ENCODE results near the gene HOMEZ.
A peak's percentile ranks its signal among the peaks of the same experiment; 100 is the strongest.

Gene HOMEZ

DNA sequence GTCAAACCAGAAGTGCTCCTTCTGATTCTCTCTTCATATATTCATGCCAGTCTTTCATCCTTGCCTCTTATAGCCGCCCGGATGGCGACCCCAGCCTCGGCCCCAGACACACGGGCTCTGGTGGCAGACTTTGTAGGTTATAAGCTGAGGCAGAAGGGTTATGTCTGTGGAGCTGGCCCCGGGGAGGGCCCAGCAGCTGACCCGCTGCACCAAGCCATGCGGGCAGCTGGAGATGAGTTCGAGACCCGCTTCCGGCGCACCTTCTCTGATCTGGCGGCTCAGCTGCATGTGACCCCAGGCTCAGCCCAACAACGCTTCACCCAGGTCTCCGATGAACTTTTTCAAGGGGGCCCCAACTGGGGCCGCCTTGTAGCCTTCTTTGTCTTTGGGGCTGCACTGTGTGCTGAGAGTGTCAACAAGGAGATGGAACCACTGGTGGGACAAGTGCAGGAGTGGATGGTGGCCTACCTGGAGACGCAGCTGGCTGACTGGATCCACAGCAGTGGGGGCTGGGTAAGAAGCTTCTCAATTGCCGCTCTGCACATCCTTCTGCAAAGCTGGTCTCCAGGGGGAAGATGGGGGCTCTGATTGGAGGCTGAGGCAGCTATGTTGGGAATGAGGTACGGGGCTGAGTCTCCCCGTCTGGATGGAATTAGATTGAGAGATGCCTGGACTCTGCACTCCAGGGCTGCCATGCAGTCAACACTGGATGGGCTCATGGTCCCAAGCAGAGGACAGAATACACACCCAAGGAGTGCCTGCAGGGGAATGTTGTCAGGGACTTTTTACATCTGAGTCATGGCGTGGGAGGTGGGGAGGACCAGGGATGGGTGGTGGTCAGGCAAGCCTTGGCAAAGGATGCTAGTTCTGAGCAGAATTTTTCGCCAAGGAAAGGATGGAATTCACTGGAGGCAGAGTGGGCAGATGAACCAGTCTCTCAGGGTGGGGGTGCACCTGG lies 22.0 kb upstream of the HOMEZ start:
- DNase-seq (ENCODE audit: low spot score): no peak

DNA sequence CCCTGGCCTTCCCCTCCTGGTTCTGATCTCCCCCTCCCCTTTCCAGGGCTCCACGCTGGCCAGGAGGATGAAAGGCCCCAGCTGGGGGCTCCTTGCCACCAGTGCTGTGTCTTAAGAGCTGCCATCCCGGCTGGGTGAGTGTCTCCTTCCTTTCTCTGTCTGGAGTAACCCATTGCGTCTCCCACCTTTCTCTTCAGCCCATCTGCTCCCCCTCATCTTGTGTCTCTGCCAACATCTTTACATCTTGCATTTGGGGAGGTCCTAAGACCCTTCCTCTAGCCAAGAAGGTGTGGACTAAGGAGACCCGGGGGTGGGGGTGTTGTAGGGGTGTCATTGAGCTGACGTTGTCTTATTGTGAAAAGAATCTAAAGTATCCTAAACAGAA lies 21.2 kb upstream of the HOMEZ start:
- DNase-seq (ENCODE audit: low spot score): no peak

DNA sequence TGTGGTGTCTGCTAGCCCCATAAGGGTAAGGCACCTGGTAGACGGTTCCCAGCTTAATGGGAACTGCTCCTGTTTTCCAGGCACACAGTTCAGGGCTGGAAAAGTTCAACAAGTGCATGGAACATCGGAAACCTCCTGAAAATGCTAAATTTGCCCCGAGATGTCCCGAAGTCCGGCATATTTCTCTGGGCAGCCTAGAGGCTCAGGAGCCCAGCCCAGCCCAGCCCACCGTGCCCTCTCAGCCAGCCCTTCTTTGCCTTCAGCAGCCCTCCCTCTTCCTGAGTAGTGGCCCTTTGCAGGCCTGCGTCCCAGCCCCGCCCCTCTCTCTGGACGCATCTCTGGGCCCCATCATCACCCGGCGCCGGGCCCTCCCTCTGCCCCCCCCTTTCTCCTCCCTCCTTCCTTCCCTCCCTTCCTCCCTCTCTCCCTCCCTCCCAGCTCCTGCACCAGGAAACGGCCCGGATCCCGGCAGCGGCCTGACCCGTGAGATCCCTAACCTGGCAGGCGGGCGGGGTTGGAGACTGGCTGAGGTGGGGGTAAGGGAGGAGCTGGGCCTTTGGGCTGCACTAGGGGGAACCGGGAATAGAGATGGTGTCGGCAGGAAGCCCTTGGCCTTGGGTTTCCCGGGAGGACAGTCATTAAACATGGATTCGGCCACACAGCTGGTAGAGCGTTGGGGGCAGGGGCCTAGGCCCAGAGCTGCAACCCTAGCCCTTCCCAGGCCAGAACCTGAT lies 20.6 kb upstream of the HOMEZ start, which contains the start of gene BCL2L2:
Gene BCL2L2 (plus strand): TSS at position 422 of the 734 bp plus-strand sequence. CDS start 935 bp downstream, outside the sequence.
- DNase-seq (ENCODE audit: low spot score): peak; percentile 74

DNA sequence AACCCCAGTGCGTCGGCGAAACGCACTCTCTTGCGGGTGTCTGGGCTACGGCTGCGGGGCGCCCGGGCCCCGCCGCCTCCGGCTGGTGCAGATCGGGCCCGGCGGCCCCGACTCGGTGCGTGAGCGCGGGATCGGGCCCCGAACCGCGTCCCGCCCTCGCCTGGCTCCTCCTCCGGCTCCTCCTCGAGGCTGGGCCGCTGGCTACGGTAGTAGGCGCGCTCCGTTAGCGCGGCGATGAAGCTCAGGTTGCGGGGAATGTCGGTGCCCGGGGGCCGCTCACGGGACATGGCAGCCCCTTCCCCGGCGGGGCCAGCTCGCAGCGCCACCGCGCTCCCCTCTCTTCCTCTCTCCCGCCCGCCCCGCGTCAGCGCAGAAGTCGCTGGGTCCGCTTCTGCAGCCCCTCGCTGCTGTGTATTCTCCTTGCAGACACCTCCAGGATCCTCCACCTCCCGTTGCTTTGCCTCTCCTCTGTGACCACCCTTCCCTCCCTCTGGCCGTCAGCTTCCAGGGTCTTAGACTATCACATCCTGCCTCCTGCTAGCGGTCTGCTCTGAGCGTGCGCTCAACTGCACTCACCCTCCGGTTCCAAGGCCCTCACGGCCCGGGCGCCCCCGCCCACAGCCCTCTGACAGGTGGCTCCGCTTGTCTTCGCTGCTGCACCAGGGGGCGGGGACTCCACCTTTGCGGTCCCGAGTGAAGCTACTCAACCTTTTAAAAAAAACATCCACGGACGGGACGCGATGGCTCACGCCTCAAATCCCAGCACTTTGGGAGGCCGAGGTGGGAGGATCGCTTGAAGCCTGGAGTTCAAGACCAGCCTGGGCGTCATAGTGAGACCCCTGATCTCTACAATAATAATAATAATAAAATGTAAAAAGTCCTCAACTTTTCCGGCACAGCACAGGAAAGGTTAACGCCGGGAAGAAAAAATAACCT lies 16.6 kb upstream of the HOMEZ start, which contains the start of gene PPP1R3E:
Gene PPP1R3E (minus strand): TSS at position 570 of the 936 bp plus-strand sequence. CDS start 283 bp downstream, at position 287.
- DNase-seq (ENCODE audit: low spot score): peak; percentile 73

DNA sequence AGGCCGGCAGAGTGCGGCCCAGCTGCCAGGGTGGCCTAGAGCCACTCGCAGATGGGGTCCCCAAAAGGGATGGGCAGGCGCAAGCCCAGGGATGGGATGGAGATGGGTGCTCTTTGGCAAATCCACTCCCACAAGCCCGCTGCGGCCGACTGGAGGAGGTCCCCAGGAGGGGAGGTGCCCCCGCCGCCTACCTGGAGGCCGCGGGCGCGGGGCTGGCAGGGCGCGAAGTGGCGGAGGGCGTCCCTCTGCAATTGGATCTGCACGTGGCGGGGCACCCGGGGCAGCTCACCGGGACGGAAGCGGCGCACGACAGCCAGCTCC lies 16.0 kb upstream of the HOMEZ start:
- DNase-seq (ENCODE audit: low spot score): no peak

DNA sequence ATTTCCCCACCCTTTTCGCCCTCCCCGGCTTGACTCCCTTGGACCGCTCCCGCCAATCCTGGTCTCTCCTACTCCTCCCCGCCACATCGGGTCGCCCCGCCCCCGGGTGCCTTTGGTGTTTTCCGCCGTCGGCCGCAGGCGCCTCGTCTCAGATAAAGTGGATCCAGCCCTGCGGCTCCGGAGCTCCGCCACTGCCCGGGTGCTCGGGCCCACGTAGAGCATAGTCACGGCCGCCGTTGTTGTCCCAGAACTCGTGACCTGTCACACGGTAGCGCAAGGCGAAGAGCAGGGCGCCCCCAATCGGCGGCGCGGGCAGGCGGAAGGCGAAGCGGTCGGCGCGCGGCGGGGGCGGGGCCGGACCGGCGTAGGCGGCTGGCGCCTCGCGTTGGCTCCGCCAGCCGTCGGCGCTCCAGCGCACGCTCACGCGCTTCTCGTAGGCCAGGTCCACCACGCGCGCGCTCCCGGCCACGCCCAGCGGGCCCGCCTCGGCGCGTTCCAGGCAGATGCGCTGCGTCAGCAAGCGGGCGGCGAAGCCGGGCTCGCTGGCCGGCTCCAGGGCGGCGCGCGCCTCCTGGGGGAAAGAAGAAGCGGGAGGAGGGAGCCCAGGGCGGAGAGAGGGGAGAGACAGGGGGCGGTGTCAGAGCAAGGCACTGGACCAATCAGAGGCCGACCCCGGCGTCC lies 15.5 kb upstream of the HOMEZ start:
- DNase-seq (ENCODE audit: low spot score): peak; percentile 96

DNA sequence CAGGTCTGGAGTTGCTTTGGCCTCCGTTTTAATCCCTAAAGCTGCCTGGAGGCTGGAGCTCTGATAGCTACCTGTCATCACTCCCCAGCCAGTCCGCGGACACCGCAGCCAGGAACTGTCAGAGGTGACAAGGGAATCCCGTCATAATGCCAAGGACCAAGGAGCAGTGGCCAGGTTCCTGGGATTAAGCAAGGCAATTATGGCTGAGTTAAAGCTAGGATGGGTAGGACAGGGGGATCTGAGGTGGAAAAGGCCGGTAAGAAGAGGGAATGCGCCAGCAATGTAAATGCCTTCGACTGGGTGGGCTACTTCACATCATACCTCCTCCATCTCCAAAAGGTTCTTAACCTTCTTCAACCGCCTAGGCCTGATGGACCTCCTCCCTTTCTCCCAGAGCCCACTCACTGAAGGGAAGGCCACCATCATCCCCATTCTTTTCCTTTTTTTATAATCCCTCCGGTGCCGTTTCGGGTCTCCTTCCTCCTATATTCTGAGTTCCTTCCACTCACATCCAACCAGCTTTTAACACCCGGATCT lies 14.8 kb upstream of the HOMEZ start:
- peak; percentile 36 for DNase-seq (ENCODE audit: low spot score)

DNA sequence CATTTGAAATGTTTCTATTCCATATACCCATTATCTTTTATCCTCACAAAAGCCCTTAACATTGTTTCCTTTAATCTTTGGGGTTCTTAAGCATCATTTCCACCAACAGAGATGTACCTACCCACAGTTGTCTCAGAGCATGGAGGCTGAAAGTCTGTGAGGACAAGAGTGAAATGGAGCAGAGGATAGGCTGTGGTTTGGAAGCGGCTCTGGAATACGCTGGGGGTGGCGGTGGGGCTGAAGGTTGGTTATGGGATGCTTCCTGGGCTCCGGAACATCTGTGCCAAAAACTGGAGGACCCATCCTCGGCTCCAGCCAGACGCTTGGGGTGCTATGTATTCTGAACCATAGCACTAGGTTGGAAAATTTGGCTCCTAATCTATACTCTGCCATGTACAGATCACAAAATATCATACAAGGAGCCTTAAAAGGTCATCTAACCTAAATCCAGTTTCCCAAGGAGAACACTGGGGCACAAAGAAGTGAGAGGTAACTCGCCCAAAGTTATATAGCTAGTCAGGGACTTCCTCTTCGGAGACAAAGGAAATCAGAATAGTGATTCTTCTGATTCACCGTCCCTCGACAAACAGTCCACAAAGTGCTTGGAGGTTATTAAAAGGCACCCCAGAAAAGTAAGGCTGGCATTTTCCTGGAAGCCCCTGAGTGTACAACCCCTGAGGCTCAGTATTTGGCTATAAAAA lies 14.2 kb upstream of the HOMEZ start:
- DNase-seq (ENCODE audit: low spot score): no peak

DNA sequence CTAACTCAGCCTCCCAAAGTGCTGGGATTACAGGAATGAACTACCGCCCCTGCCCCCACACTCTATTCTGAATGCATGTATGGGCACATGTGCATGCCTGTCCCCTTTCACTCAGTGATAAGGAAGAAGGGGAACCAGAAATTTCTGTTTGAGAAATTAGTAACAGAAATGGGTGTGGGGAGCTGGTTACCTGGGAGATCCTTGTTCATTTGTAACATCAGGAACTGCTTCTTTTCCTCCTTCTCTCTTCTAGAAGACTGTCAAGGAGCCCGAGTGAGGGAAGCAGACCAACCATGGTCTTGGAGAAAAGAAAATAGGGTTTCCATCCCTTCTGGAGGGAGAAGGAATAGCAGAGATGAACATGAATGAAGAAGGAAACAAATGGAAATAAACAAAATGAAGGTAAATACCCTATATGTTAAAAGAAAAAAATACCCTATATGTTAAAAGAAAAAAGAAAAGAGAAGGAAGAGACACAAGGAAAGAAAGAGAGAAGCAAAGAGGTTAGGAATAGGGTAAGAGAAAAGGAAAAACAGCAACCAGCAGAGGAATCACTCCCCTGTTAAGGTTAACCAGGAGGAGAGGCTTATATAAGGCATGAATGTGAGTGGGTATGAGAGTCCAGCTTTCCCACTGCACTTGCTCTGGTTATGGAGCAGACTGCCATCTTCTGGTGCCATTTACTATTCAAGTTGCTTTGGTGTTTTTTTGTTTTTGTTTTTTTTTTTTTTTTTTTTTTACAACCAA lies 13.5 kb upstream of the HOMEZ start:
- peak; percentile 60 for DNase-seq (ENCODE audit: low spot score)

DNA sequence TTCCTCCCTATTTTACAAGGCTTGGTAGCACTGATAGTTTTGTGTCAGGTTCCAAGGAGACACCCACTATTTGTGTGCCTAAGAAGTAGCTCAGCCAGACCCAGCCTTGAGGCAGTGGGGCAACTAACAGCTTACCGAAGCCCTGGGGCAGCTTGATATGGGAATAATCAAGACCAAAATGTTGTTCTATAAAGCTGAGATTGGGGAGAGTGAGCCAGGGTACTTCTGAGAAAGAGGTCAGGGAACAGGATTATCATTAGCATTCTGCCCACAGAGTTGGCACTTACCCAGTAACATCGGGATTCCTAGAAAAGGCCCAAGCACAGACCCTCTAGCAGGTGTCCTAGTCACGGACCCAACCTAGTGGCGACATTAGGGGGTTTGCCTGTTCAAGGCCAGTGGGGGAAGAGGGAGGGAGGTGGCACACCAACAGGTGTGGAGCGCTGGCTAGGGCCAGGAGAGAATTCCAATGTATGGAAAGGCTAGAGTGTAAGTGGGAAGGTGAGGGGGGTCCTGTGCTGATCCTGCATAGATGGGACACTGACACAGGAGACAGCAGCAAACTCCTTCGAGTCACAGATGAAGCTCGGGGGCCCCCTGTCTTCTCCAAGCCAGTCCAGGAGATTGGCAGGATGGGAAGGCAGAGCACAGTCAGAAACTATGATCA lies 11.8 kb upstream of the HOMEZ start:
- DNase-seq (ENCODE audit: low spot score): peak; percentile 15

DNA sequence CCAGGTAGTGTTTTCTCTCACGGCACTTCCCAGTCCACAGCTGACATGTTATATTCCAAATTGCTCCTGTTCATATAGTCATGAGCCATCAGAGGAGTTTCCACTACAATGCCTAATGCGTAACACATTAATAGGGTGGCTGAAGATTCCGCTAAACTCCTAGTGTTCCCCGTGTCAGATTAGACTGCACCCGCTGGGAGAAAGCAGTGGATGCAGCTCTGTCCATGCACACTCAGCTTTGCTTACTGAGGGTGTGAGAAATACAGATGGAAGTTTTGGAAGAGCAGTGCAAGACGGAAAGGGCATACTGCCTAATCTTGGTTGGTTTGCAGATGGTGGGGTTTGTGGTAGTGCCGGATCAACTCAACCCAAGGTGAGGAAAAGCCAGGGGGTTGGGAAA lies 11.2 kb upstream of the HOMEZ start:
- DNase-seq (ENCODE audit: low spot score): no peak

DNA sequence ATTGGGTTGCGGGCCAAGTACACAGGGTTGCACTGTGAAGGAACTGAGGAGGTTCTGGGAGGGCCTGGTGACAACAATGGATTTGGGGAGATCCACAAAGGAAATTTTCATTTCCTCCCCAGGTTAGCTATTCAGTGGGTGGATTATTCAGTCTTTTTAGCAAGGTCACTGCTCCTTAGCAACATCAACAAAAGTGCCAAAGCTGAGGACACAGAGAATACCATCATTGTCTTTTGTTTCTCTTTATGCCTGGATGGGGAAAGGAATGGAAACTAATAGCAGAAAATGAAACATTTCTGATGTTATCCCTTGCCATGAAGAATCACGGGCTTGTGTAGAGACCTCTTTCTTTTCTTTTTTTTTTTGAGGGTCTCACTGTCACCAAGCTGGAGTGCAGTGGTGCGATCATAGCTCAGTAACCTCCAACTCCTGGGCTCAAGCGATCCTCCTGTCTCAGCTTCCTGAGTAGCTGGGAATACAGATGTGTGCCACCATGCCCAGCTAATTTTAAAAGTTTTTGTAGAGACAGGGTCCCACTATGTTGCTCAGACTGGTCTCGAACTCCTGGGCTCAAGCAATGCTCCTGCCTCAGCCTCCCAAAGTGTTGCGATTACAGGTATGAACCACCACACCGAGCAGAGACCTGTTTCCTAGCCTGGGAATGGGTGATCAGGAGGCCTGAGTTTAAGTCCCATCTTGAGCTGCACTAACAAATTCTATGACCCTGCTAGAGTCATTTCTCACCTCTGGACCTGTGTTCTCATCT lies 10.3 kb upstream of the HOMEZ start:
- no peak for DNase-seq (ENCODE audit: low spot score)

DNA sequence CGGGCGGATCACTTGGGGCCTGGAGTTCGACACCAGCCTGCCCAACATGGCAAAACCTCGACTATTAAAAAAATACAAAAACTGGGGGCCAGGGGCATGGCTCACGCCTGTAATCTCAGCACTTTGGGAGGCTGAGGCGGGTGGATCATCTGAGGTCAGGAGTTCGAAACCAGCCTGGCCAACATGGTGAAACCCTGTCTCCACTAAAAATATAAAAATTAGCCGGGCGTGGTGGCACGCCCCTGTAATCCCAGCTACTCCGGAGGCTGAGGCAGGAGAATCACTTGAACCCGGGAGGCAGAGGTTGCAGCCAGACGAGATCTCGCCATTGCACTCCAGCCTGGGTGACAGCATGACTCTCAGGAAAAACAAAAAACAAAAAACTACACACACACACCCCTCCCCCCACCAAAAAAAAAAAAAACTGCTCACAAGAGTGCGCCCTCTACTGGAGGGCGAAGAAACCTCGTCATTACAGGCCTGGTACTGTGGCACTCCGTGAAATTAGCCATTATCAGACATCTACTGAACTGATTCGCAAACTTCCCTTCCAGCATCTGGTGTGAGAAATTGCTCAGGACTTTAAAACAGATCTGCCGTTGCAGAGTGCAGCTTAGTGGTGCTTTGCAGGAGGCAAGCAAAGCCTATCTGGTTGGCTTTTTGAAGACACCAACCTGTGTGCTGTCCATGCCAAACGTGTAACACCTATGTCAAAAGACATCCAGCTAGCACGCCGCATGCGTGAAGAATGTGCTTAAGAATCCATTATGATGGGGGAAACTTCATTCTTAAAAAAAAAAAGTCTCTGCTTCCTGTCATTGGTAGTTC lies 9.0 kb upstream of the HOMEZ start:
- DNase-seq (ENCODE audit: low spot score): peak; percentile 81

DNA sequence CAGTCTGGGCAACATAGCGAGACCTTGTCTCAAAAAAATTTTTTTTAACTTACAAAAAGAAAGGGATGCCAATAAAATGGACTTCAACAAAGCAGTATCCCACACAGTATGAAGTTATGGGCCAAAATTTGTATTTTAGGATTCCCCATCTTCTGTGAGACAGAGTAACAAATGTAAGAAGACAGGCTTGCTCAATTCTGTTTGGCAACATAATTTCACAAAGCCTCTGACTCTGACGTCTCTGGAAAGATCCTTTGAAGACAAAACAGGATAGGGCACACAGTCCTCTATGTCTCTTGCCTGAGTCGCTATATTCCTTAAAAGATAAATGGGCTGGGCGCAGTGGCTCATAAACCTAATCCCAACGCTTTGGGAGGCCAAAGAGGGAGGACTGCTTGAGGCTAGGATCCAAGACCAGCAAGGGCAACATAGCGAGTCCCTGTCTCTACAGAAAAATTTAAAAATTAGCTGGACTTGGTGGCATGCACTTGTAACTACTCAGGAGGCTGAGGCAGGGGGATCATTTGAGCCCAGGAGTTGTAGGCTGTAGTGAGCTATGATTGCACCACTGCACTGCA lies 1.1 kb upstream of the HOMEZ start:
- DNase-seq (ENCODE audit: low spot score): no peak

DNA sequence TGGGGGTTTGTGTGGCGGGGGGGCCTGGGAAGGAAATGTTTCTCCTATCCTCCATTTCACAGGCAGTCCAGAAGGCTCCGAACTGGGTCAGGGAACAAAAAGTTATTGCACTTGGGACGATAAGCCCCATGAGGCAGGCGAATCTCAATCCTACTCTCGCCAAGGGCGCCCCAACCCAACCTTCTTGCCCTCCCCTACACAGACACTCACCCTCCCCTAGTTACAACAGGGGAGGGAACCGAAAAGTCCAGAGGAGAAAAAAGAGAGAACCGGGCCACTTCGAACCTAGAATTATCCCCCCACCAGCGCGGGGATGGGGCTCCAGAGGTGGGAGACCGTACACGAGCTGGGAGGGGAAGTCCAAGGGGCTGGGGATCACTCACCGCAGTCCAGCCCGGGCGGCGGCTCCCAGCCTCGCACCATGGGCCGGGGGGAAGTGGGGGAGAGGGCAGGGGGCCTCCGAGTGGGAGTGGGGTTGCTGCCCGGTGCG lies 357 bp downstream of the HOMEZ start:
- DNase-seq (ENCODE audit: low spot score): peak; percentile 37

DNA sequence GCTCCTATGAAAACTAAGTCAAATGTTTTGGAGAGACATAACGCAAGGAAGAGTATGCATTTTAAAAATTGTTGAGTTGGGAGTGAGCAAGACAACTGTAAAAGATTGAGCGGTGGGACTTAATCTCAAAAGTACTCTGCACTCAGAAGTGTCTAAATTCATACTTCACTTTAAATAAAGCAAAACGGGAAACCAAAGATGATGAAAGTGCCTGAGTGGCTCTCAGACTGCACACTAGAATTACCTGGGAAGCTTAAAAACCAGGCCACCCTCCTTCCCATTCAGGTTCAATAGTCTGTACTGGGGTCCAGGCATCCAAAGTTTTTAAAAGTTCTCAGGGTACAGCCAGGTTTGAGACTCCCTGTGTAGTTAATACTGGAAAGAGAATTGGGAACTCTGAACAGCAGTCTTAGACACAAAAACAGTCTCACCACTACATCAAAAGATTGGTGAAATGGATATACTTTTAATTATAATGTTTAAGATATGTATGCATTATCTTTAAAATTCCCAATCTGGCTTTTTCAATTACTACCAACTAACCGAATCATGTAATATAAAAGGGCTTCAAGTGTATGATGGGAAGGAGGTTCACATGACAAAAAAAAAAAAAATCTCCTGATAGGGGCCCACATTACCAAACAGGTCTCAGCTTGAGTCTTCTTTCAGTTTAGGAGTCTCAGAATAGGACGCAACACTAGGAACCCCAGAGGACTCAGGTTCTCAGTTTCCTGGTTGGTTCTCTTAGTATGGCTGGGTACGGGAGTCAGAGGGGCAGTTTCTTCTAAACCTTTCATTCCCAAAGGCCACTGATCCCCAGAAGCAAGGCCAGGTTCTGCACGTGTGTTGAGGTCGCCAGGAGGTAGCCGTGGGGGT lies 1.0 kb downstream of the HOMEZ start:
- DNase-seq (ENCODE audit: low spot score): peak; percentile 17
